ENCODE measurements around the gene COL4A4.
"Not testable (repeated sequence)": the region's sequence is repeated elsewhere in the genome, so short reads cannot be mapped to it uniquely, and the experiment has no call there.

Gene COL4A4

GRCh38 chr2:227115761-227116160 is 48.2 kb downstream of the COL4A4 start:
- no peak for DNase-seq (ENCODE audit: low read depth)

- no peak for DNase-seq (ENCODE audit: low read depth)
These were observed 56.9 kb downstream of the COL4A4 start for GRCh38 chr2:227106845-227107759.

GRCh38 chr2:227103583-227103982 is 60.4 kb downstream of the COL4A4 start:
- DNase-seq (ENCODE audit: low read depth): no peak

- no peak for DNase-seq (ENCODE audit: low read depth)
These were observed 64.7 kb downstream of the COL4A4 start for GRCh38 chr2:227099340-227099739.

- no peak for DNase-seq (ENCODE audit: low read depth)
These were observed 65.9 kb downstream of the COL4A4 start for GRCh38 chr2:227098162-227098515.

- no peak for DNase-seq (ENCODE audit: low read depth)
These were observed 66.4 kb downstream of the COL4A4 start for GRCh38 chr2:227097495-227098161.

GRCh38 chr2:227095346-227095745 is 68.7 kb downstream of the COL4A4 start:
- DNase-seq (ENCODE audit: low read depth): no peak

- DNase-seq (ENCODE audit: low read depth): no peak
These were observed 81.7 kb downstream of the COL4A4 start for GRCh38 chr2:227082286-227082685.

GRCh38 chr2:227079726-227080125 is 84.3 kb downstream of the COL4A4 start:
- no peak for DNase-seq (ENCODE audit: low read depth)

- DNase-seq (ENCODE audit: low read depth): not testable (repeated sequence)
These were observed 98.9 kb downstream of the COL4A4 start for GRCh38 chr2:227065065-227065464.

- DNase-seq (ENCODE audit: low read depth): no peak
These were observed 105.1 kb downstream of the COL4A4 start for GRCh38 chr2:227058888-227059399.

GRCh38 chr2:227057743-227058447 is 106.1 kb downstream of the COL4A4 start:
- no peak for DNase-seq (ENCODE audit: low read depth)

- no peak for DNase-seq (ENCODE audit: low read depth)
These were observed 106.9 kb downstream of the COL4A4 start for GRCh38 chr2:227057060-227057459.

- DNase-seq (ENCODE audit: low read depth): no peak
These were observed 110.0 kb downstream of the COL4A4 start for GRCh38 chr2:227054006-227054405.

GRCh38 chr2:227052879-227053278 is 111.1 kb downstream of the COL4A4 start:
- DNase-seq (ENCODE audit: low read depth): no peak

- no peak for DNase-seq (ENCODE audit: low read depth)
These were observed 120.0 kb downstream of the COL4A4 start for GRCh38 chr2:227043981-227044380.

GRCh38 chr2:227038550-227039189 is 125.3 kb downstream of the COL4A4 start:
- DNase-seq (ENCODE audit: low read depth): no peak

GRCh38 chr2:227036527-227036926 is 127.5 kb downstream of the COL4A4 start:
- DNase-seq (ENCODE audit: low read depth): no peak

- DNase-seq (ENCODE audit: low read depth): no peak
These were observed 128.2 kb downstream of the COL4A4 start for GRCh38 chr2:227035711-227036367.

- DNase-seq (ENCODE audit: low read depth): no peak
These were observed 130.4 kb downstream of the COL4A4 start for GRCh38 chr2:227033471-227034148.

GRCh38 chr2:227031379-227031778 is 132.6 kb downstream of the COL4A4 start:
- DNase-seq (ENCODE audit: low read depth): no peak

Measured in stimulated activated CD8-positive, alpha-beta memory T cell treated with anti-CD3 and anti-CD28 coated beads, Interleukin-15, amount 100 ng/mL, for 24 hours (primary cell).